ENCODE results near the gene MAD1L1.

MAD1L1 gene

DNA sequence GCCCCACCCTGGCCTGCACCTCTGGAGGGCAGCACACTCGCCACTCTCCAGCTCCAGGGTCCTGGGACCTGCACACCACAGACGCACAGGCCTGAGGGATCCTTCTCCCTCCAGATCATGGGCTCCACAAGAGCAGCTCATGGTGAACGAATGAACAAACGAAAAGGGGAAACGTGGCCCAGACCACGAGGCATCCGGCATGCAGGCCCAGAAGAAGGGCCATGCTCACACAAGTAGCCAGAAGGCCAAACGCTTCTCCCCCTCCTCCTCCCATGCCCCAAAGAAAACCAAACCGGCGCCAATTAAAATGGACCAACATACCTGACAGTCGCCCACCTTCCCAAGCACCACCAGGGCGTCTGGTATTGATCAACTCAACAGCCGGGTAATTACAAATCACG is 30.4 kb downstream of the MAD1L1 start:
- H3K4me1 ChIP-seq = no peaks in the 10 kb centered on the region
- no peak for DNase-seq (ENCODE audit: low spot score in 2 of 2)
- in situ Hi-C loops (cut with MboI; ENCODE audit: low sequenced_read_pairs) = no loop called here

DNA sequence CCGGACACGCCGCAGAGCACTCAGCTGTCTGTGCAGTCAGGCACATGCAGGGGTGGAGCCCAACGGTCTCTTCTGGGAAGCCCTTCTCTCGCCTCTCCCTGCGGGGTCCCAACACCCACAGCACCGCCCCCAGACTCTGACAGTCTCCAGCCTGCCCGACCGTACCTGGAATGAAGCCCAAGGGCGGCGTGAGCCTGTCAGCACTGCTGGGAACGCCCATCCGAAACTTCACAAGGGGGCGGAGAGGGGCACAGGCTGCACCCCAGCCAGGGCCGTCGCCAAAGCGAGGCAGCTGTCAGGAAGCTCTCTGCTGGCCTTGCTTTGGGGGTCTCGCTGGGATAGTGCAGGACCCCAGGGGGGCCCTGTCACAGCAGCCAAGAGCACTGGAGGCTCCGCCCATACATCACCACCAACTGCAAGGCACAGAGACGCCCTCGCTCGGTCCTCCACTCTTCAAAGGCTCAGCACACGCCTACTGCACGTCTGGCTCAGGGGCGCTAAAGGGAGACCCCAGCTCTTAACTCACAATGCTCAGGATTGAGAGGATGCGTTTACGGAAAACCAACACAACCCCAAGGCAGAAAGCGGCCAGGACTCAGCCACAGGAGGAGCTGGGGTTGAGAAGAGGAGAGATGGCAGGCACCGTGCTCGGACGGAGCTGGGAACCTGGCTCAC is 30.9 kb downstream of the MAD1L1 start:
- in situ Hi-C loops (cut with MboI; ENCODE audit: low sequenced_read_pairs) = no loop called here
- no peak overlapping the region for H3K4me3 ChIP-seq

More for the DNA sequence above, 30.4 kb downstream of the MAD1L1 start:
- H3K4me3 ChIP-seq = no peak overlapping the region
- peaks cover 17% of the 10 kb centered on the region for H3K36me3 ChIP-seq (replicated peaks)
- H3K9me3 ChIP-seq = no peaks in the 10 kb centered on the region
- H3K27me3 ChIP-seq (ENCODE audit: low read depth) = no peaks in the 10 kb centered on the region

DNA sequence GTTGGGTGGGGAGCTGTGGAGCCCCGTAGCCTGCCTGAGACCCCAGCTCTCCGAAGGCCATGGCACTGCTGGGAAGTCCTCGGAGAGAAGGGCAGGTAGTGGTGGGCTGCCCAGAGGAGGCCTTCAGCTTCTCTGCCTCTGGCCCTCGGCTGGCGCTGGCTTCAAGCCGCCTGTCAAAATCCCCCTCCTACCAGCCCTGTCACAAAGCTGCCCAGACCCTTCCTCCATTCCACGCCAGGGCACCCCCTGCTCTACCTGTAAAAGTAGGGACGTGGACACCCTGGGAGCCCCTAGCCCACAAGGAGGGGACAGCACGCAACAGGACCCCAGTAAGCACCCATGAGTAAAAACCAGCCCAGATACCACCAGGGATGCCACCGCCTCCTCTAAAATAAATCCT is 31.6 kb downstream of the MAD1L1 start:
- peaks cover 21% of the 10 kb centered on the region for H3K36me3 ChIP-seq (replicated peaks)
- in situ Hi-C loops (cut with MboI; ENCODE audit: low sequenced_read_pairs) = no loop called here

More for the DNA sequence above, 30.9 kb downstream of the MAD1L1 start:
- no peaks in the 10 kb centered on the region for H3K27me3 ChIP-seq (ENCODE audit: low read depth)
- DNase-seq (ENCODE audit: low spot score in 2 of 2) = no peak
- peaks cover 14% of the 10 kb centered on the region for H3K36me3 ChIP-seq (replicated peaks)
- H3K9me3 ChIP-seq = no peaks in the 10 kb centered on the region
- H3K4me1 ChIP-seq = no peaks in the 10 kb centered on the region

DNA sequence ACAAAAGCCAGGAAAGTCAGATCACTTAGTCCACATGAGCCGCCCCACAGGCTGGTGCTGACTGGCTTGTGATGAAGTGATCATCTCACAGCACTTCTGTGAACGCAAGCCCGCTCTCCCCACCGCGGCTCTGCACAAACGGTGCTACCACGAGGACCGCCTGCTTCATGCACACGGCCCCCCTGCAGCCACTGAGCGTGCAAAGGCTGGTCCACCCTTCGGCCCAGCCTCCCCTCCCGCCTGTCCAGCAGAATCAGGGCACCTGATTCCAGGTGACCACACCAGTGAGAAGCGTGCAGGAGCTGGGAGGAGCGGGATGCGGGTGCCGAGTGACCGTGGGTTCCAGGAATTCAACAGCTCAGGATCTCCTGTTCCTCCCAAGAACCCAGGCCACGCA is 32.2 kb downstream of the MAD1L1 start:
- H3K9me3 ChIP-seq = peaks cover 2% of the 10 kb centered on the region; the same call in 1 of the 2 replicates
- in situ Hi-C loops (cut with MboI; ENCODE audit: low sequenced_read_pairs) = no loop called here
- DNase-seq (ENCODE audit: low spot score in 2 of 2) = no peak
- no peak overlapping the region for H3K4me3 ChIP-seq
- H3K36me3 ChIP-seq (replicated peaks) = peaks cover 26% of the 10 kb centered on the region
- no peaks in the 10 kb centered on the region for H3K27me3 ChIP-seq (ENCODE audit: low read depth)
- H3K4me1 ChIP-seq = no peaks in the 10 kb centered on the region

More for the DNA sequence above, 31.6 kb downstream of the MAD1L1 start:
- Histone ChIP-seq H3K9me3 (no peaks in the 10 kb centered on the region), H3K4me3 (no peak overlapping the region), H3K27me3 (ENCODE audit: low read depth) (no peaks in the 10 kb centered on the region), H3K4me1 (no peaks in the 10 kb centered on the region)
- no peak for DNase-seq (ENCODE audit: low spot score in 2 of 2)

DNA sequence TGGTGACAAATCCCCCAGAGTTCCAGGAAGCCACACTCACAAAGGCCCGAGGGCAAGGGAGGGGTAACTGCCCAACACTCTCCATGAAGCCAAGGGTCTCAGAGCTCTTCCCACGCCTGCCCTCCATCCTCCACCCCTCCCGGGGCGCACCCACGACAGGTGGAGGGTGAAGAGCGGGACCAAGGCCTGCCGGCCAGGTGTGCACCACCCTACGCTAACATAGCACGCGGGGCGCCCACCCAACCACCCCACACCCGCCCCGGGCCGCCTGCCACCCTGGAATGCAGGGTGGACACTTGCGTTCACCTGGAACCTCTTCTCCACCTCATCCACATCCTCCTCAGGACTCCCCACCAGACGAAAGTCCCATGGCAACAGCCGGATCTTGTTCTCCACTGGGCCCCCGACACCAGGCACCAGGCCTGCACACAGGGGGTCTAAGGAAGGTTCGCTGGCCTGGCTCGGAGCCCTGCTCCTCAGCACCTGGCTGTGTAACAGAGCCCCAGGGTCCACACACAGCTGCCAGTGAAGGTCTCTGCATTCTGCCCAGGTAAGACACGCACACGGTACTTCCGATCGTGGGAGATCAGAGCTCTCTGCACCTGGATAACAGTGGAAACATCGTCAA is 32.7 kb downstream of the MAD1L1 start:
- H3K4me1 ChIP-seq = no peaks in the 10 kb centered on the region
- H3K36me3 ChIP-seq (replicated peaks) = peaks cover 28% of the 10 kb centered on the region
- DNase-seq (ENCODE audit: low spot score in 2 of 2) = no peak
- in situ Hi-C loops (cut with MboI; ENCODE audit: low sequenced_read_pairs) = no loop called here
- H3K27me3 ChIP-seq (ENCODE audit: low read depth) = no peaks in the 10 kb centered on the region
- H3K4me3 ChIP-seq = no peak overlapping the region
- H3K9me3 ChIP-seq = peaks cover 6% of the 10 kb centered on the region; the same call in 1 of the 2 replicates

DNA sequence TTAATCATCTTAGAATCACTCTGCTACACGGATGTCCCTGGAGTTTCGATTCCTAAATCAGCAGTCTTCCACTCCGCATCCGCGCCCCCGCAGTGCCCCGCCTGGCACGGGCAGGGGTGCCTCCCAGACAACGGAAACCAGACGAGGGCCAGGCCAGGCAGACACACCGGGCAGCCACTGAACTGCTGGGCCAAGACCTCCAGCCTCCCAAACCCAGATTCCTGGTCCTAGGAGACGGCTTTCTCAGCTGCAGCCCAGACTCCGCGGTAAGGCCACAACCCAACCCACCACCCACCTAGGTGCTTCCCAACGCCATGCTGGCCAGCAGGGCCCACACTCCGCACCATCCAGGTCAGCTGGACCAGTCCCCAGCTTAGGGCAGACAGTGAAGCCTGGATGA is 33.2 kb downstream of the MAD1L1 start:
- Histone ChIP-seq H3K9me3 (peaks cover 6% of the 10 kb centered on the region; the same call in 1 of the 2 replicates), H3K36me3 (replicated peaks) (peaks cover 26% of the 10 kb centered on the region), H3K4me3 (no peak overlapping the region), H3K27me3 (ENCODE audit: low read depth) (no peaks in the 10 kb centered on the region), H3K4me1 (no peaks in the 10 kb centered on the region)
- in situ Hi-C loops (cut with MboI; ENCODE audit: low sequenced_read_pairs) = no loop called here
- no peak for DNase-seq (ENCODE audit: low spot score in 2 of 2)

DNA sequence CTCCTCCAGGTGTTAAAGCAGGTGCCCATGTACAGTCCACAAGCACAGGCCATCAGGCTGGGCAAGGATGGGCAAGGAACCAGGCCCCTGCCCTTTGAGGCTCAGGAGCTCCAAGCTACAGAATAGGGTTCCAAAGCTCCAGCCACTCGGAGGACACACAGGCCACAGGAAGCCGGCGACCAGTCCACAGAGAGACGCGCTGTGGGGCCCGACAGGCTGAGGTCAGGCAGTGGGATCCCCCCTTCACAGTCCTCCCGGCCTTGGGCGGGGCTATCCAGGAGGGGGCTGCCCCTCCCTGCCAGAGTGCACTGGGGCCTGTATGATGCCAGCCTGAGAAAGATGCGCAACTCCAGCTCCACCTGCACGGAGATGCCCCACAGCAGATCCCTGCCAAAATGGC is 34.0 kb downstream of the MAD1L1 start:
- in situ Hi-C loops (cut with MboI; ENCODE audit: low sequenced_read_pairs) = no loop called here
- Histone ChIP-seq H3K36me3 (replicated peaks) (peaks cover 25% of the 10 kb centered on the region), H3K4me3 (no peak overlapping the region), H3K4me1 (no peaks in the 10 kb centered on the region), H3K9me3 (peaks cover 6% of the 10 kb centered on the region; the same call in 1 of the 2 replicates), H3K27me3 (ENCODE audit: low read depth) (no peaks in the 10 kb centered on the region)
- DNase-seq (ENCODE audit: low spot score in 2 of 2) = no peak

DNA sequence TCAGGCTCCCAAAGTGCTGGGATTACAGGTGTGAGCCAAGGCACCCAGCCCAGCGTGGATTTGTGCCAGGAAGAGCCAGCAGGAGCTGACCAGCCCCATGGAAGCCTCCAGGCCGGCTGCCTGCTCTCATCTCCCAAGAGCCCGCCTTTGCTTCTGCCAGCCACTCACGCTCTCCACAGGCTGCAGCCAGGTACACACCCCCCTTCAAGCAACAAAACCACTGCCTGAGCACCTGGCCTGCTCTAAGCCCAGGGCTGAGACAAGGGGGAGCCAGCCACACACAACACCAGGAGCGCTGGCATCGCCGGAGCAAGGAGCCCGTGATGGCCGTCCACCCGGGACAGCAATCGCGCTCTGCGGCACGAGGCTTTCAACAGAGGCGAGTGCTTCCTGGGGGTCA is 34.5 kb downstream of the MAD1L1 start:
- Histone ChIP-seq H3K27me3 (ENCODE audit: low read depth) (no peaks in the 10 kb centered on the region), H3K4me3 (no peak overlapping the region), H3K4me1 (no peaks in the 10 kb centered on the region), H3K9me3 (peaks cover 6% of the 10 kb centered on the region; the same call in 1 of the 2 replicates), H3K36me3 (replicated peaks) (peaks cover 25% of the 10 kb centered on the region)
- DNase-seq (ENCODE audit: low spot score in 2 of 2) = no peak
- in situ Hi-C loops (cut with MboI; ENCODE audit: low sequenced_read_pairs) = no loop called here

DNA sequence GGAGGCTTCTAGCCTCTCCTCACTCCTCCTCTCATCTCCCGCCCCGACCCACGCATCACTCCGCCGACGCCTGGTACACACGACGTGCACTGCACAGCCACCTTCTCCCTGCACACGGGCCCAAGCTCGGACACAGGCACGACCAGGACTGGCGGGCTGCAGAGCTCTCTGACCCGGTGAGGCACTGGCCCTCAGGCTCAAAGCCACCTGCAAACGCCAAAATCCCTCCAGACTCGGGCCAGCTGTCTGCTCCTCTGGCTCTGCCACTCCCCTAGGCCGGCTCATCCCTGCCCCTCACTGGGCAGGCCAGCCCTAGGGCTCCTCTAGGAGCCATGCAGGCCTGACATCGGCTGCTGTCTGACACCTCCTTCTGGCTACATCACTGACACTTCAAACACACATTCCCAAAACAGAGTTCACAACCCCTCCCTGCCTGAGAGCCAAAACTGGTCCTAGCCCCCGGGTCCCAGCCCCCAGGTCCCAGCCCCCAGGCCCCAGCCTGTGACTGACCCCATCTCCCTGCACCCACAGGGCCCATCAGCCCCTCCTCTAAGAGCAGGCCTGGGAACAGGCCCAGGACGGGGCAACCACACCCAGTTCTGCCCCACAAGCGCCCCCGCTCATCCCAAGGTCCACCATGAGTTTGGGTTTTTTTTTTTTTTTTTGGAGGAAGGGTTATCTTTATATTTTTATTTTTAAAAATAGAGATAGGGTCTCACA is 35.1 kb downstream of the MAD1L1 start:
- Histone ChIP-seq H3K27me3 (ENCODE audit: low read depth) (no peaks in the 10 kb centered on the region), H3K9me3 (peaks cover 6% of the 10 kb centered on the region; the same call in 1 of the 2 replicates), H3K36me3 (replicated peaks) (peaks cover 25% of the 10 kb centered on the region), H3K4me1 (no peaks in the 10 kb centered on the region), H3K4me3 (no peak overlapping the region)
- DNase-seq (ENCODE audit: low spot score in 2 of 2) = no peak
- in situ Hi-C loops (cut with MboI; ENCODE audit: low sequenced_read_pairs) = no loop called here

DNA sequence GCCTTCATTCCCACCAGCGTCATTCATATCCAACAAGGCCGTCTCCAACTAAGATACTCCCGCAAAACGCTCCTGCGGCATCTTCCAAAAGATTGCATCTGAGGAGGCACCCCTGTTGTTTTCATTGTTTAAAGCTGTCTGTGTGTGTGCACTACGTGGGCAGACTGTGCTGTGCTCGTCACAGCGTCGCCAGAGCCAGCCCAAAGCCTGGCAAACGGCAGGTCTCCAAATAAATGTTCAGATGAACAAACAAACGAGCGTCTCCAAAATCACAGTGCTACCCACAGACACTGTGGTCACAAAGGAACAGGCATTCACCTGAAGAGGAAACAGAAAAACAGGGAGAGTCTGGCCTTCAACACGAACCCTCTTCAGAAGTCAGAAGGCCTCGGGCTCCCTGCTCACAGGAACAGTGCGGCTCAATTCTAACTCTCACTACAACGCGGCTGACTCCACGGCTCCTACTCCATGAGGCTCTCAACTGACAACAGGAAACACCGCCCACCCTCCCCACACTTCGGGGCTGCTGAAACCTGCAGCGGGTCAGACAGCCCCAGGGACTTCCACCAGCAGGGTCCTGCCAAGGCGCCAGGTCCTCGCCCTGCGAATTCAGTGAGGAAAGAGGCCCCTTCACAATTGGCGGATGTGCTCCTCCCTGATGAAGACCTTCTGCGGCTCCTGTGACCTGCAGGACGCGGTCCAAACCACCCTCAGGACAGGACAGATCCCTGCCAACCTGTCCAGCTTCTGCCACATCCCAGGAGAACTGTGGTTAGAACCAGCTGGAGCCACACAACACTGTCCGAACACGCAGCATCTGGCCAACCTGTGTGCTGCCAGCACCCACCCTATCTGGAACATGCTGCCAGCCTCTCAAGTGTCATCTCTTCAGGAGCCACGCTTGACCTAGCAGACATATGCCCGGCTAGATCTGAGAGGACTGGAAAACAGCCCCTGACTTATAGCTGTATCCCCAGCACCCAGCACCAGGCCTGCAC is 36.1 kb downstream of the MAD1L1 start:
- in situ Hi-C loops (cut with MboI; ENCODE audit: low sequenced_read_pairs) = no loop called here
- H3K27me3 ChIP-seq (ENCODE audit: low read depth) = no peaks in the 10 kb centered on the region
- no peak for DNase-seq (ENCODE audit: low spot score in 2 of 2)
- no peaks in the 10 kb centered on the region for H3K4me1 ChIP-seq
- peaks cover 6% of the 10 kb centered on the region; the same call in 1 of the 2 replicates for H3K9me3 ChIP-seq
- no peak overlapping the region for H3K4me3 ChIP-seq
- H3K36me3 ChIP-seq (replicated peaks) = peaks cover 25% of the 10 kb centered on the region

DNA sequence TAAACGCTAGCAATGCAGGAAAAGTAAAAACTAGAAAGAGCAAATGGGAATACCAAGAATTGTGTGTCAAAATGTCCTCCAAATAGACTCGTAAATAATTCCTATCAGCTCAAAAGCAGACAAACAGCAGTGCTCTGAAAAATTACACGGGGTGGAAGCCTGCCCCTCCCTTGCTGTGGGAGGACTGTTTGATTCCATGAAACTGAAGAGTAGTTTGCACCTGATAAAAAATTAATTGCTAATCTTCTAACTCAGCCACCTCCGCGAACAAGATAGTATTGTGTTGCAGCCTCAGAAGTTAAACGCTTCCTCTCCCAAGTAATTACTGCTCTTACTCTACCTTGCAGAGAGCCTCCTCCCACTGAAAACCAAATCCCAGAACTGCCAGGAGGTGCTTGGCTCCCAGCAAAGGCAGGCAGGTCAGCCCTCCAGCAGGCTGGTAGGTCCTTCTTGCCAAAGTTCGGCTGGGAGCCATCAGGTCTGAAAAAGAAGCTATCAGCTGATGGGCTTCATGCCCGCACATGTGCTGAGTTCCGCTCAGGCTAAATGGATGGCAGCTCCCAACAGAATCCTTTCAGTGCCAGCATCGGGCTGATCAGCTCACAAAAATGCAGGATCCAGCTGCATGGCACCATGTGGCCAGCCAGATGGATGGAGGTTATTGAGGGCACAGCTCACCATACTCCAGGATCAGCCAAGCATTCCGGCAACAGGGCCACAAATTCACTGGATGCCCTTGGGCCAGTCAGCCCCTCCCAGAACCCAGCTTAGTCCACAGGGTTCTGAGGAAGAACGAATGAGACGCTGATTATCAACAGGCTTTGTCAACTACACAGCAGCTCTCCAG is 37.1 kb downstream of the MAD1L1 start:
- Histone ChIP-seq H3K36me3 (replicated peaks) (peaks cover 24% of the 10 kb centered on the region), H3K4me3 (no peak overlapping the region), H3K9me3 (peaks cover 6% of the 10 kb centered on the region; the same call in 1 of the 2 replicates), H3K4me1 (peaks cover 7% of the 10 kb centered on the region), H3K27me3 (ENCODE audit: low read depth) (no peaks in the 10 kb centered on the region)
- in situ Hi-C loops (cut with MboI; ENCODE audit: low sequenced_read_pairs) = no loop called here
- no peak for DNase-seq (ENCODE audit: low spot score in 2 of 2)

DNA sequence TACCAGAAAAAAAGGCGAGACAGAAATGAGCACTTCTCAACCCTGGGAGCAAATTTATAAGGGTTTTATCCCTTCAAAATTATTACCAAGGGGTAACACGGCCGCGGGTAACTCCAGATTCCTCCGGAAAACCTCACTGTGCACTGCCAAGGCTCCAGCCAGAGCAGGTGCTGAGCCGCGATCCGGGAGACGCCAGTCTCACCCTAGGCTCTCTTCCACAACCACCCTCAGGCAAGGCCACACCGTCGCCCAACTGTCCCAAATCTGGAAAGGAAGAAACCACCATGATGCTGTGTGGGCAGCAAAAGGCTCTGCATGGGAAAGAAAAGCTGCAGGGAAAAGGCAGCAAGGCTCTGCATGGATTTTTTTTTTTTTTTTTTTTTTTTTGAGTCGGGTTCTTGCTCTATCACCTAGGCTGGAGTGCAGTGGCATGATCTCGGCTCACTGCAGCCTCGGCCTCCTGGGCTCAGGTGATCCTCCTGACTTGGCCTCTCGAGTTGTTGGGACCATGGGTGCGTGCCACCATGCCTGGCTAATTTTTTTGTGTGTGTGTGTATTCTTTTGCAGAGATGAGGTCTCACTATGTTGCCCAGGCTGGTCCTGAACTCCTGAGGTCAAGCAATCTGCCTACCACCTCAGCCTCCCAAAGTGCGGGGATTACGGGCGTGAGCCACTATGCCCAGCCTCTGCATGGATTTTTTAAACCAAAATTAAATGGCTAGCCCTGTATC is 39.0 kb downstream of the MAD1L1 start:
- H3K36me3 ChIP-seq (replicated peaks) = peaks cover 20% of the 10 kb centered on the region

More for the DNA sequence above, 39.0 kb downstream of the MAD1L1 start:
- Histone ChIP-seq H3K4me1 (peaks cover 17% of the 10 kb centered on the region), H3K9me3 (peaks cover 6% of the 10 kb centered on the region; the same call in 1 of the 2 replicates), H3K4me3 (no peak overlapping the region), H3K27me3 (ENCODE audit: low read depth) (no peaks in the 10 kb centered on the region)
- no peak for DNase-seq (ENCODE audit: low spot score in 2 of 2)
- in situ Hi-C loops (cut with MboI; ENCODE audit: low sequenced_read_pairs) = no loop called here
